ENCODE measurements around the gene ESYT3.

DNA sequence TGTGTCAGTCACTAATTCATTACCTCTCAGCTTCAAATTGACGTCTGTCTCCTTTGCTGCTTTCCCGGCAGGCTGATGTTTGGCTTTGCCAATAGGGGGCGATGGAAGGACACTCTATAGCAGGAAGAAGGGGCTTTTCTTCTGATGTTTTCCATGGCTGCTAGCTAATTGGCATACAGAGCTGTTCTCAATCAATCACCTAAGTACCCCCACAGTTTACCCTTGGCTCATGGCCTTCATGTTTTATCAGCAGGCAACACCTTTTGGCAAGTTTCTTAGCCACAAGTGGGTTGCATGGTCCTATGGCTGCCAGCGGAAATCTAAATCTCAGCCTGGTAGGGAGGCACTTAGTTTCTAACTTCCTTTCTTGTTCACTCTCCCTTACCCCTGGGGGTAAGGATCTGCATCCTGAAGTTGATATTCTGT lies 45.0 kb downstream of the ESYT3 start:
- no peak for TF ChIP-seq EP300 (IDR thresholded peaks at IDR 0.05)
- TF ChIP-seq, protein P1, sequence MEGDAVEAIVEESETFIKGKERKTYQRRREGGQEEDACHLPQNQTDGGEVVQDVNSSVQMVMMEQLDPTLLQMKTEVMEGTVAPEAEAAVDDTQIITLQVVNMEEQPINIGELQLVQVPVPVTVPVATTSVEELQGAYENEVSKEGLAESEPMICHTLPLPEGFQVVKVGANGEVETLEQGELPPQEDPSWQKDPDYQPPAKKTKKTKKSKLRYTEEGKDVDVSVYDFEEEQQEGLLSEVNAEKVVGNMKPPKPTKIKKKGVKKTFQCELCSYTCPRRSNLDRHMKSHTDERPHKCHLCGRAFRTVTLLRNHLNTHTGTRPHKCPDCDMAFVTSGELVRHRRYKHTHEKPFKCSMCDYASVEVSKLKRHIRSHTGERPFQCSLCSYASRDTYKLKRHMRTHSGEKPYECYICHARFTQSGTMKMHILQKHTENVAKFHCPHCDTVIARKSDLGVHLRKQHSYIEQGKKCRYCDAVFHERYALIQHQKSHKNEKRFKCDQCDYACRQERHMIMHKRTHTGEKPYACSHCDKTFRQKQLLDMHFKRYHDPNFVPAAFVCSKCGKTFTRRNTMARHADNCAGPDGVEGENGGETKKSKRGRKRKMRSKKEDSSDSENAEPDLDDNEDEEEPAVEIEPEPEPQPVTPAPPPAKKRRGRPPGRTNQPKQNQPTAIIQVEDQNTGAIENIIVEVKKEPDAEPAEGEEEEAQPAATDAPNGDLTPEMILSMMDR (IDR thresholded peaks at IDR 0.05), result no peak
